ENCODE results near the gene CHL1. TPM values are rescaled to one million over a fixed set of nuclear protein-coding genes. Genes with fewer than 3 reads are reported as not detected.

The CHL1 gene
- total and polyA plus RNA-seq, 7 donors = 0.43 to 1.9 (median 0.67) TPM

GRCh38 chr3:411226-411625 lies 214.7 kb downstream of the CHL1 start:
- Histone ChIP-seq H3K27me3 (ENCODE audit: insufficient read depth in 3 of 3, low read length in 2 of 3) (peaks cover 0 to 3% (median 0%) of the 10 kb centered on the region in 3 donors), H3K9me3 (no peaks in the 10 kb centered on the region), H3K27ac (no peak overlapping the region), H3K36me3 (ENCODE audit: insufficient read depth in 1 of 2, low read depth in 1 of 2) (no peaks in the 10 kb centered on the region), H3K4me1 (no peaks in the 10 kb centered on the region), H3K4me3 (no peak overlapping the region)
- intact Hi-C loops (cut with DNase I) = no loop called here
- ATAC-seq = no peak
- 11 to 28% (median 12%) methylated on average over 2 of the region's 2 CpGs for WGBS, 3 donors
- TF ChIP-seq CTCF (IDR thresholded peaks at IDR 0.05) = no peak
- no peak for DNase-seq

- Histone ChIP-seq H3K36me3 (ENCODE audit: insufficient read depth in 1 of 2, low read depth in 1 of 2) (no peaks in the 10 kb centered on the region), H3K4me1 (no peaks in the 10 kb centered on the region), H3K9me3 (no peaks in the 10 kb centered on the region), H3K27me3 (ENCODE audit: insufficient read depth in 3 of 3, low read length in 2 of 3) (peaks cover 0 to 3% (median 0%) of the 10 kb centered on the region in 3 donors), H3K4me3 (no peak overlapping the region), H3K27ac (no peak overlapping the region)
- intact Hi-C loops (cut with DNase I) = no loop called here
- no peak for ATAC-seq
- no peak for DNase-seq
- peak; percentile 50 for TF ChIP-seq CTCF (IDR thresholded peaks at IDR 0.05)
These were observed 217.5 kb downstream of the CHL1 start for GRCh38 chr3:414063-414462.

GRCh38 chr3:418239-418929 lies 221.8 kb downstream of the CHL1 start:
- H3K27ac ChIP-seq = no peak overlapping the region
- WGBS, 3 donors = 67 to 69% (median 67%) methylated on average over 7 of the region's 7 CpGs
- intact Hi-C loops (cut with DNase I) = no loop called here
- DNase-seq (no peak), ATAC-seq (no peak)
- H3K27me3 ChIP-seq (ENCODE audit: insufficient read depth in 3 of 3, low read length in 2 of 3) = no peaks in the 10 kb centered on the region
- no peak overlapping the region for H3K4me3 ChIP-seq
- H3K9me3 ChIP-seq = no peaks in the 10 kb centered on the region
- no peaks in the 10 kb centered on the region for H3K4me1 ChIP-seq
- no peaks in the 10 kb centered on the region for H3K36me3 ChIP-seq (ENCODE audit: insufficient read depth in 1 of 2, low read depth in 1 of 2)
- no peak for TF ChIP-seq CTCF (IDR thresholded peaks at IDR 0.05)

- no peak for ATAC-seq
- 85 to 88% (median 88%) methylated on average over 5 of the region's 5 CpGs for whole genome bisulfite sequencing, 3 donors
- intact Hi-C loops (cut with DNase I) = no loop called here
- H3K4me3 ChIP-seq = no peak overlapping the region
- H3K36me3 ChIP-seq (ENCODE audit: insufficient read depth in 1 of 2, low read depth in 1 of 2) = no peaks in the 10 kb centered on the region
- TF ChIP-seq CTCF (IDR thresholded peaks at IDR 0.05) = no peak
- H3K9me3 ChIP-seq = no peaks in the 10 kb centered on the region
- no peak overlapping the region for H3K27ac ChIP-seq
- DNase-seq = no peak
- no peaks in the 10 kb centered on the region for H3K4me1 ChIP-seq
- H3K27me3 ChIP-seq (ENCODE audit: insufficient read depth in 3 of 3, low read length in 2 of 3) = no peaks in the 10 kb centered on the region
These were observed 224.0 kb downstream of the CHL1 start for GRCh38 chr3:420584-420983.

GRCh38 chr3:425079-425478 lies 228.5 kb downstream of the CHL1 start:
- 25 to 37% (median 30%) methylated on average over 3 of the region's 3 CpGs for WGBS, 3 donors

More at GRCh38 chr3:425079-425478, 228.5 kb downstream of the CHL1 start:
- TF ChIP-seq CTCF (IDR thresholded peaks at IDR 0.05) = no peak
- H3K27ac ChIP-seq = no peak overlapping the region
- H3K4me1 ChIP-seq = no peaks in the 10 kb centered on the region
- no peak for ATAC-seq
- no peaks in the 10 kb centered on the region for H3K9me3 ChIP-seq
- no peak overlapping the region for H3K4me3 ChIP-seq
- intact Hi-C loops (cut with DNase I) = no loop called here
- no peaks in the 10 kb centered on the region for H3K36me3 ChIP-seq (ENCODE audit: insufficient read depth in 1 of 2, low read depth in 1 of 2)
- no peak for DNase-seq
- H3K27me3 ChIP-seq (ENCODE audit: insufficient read depth in 3 of 3, low read length in 2 of 3) = no peaks in the 10 kb centered on the region
